Islet of Langerhans (tissue), 1 donor: ENCODE data around the gene TRIM59.
A peak's percentile ranks its signal among the peaks of the same experiment; 100 is the strongest.

Experiments
- FAIRE-seq: peaks from one replicate; lab custom pipeline; 2011; peaks lifted over from hg19 to GRCh38; lab: Jason Lieb, UNC

The TRIM59 gene

GRCh38 chr3:160402221-160403027, 47.2 kb downstream of the TRIM59 start:
- no peak for FAIRE-seq

- FAIRE-seq = no peak
These were observed 48.1 kb downstream of the TRIM59 start for GRCh38 chr3:160401291-160402095.

GRCh38 chr3:160400702-160401150, 48.9 kb downstream of the TRIM59 start:
- no peak for FAIRE-seq

- FAIRE-seq = no peak
These were observed 49.4 kb downstream of the TRIM59 start for GRCh38 chr3:160400030-160400701.

- peak; percentile 93 for FAIRE-seq
These were observed 50.2 kb downstream of the TRIM59 start, which contains the start of the genes IFT80 and SMC4 for GRCh38 chr3:160399125-160400029. Gene IFT80, minus strand, starts transcription at chr3:160399225. Its CDS starts 14,625 bp downstream, at chr3:160384600. Gene SMC4, plus strand, starts transcription at chr3:160399650. Its CDS starts 1,177 bp downstream, at chr3:160400827.

- no peak for FAIRE-seq
These were observed 50.8 kb downstream of the TRIM59 start for GRCh38 chr3:160398820-160399124.

GRCh38 chr3:160395297-160395696, 54.3 kb downstream of the TRIM59 start:
- FAIRE-seq = no peak

- FAIRE-seq = no peak
These were observed 55.6 kb downstream of the TRIM59 start for GRCh38 chr3:160394009-160394392.

GRCh38 chr3:160393346-160394008, 56.1 kb downstream of the TRIM59 start:
- FAIRE-seq = no peak

GRCh38 chr3:160392798-160393197, 56.8 kb downstream of the TRIM59 start:
- no peak for FAIRE-seq

- FAIRE-seq = no peak
These were observed 58.9 kb downstream of the TRIM59 start for GRCh38 chr3:160390565-160391138.
